EH (cell line): ENCODE measurements around the gene PGF.

Source experiments
- DNase-seq: peaks from one replicate; pipeline ENCODE4 v3.0.0-alpha.2; 2015; ENCODE audit warnings: low read depth

The PGF gene

GRCh38 chr14:74919421-74920165 is 35.8 kb downstream of the PGF start:
- DNase-seq: peak; percentile 37

GRCh38 chr14:74918380-74918779 is 37.0 kb downstream of the PGF start:
- no peak for DNase-seq

- DNase-seq: no peak
Measured at GRCh38 chr14:74917646-74918081, 37.7 kb downstream of the PGF start.

GRCh38 chr14:74917178-74917543 is 38.2 kb downstream of the PGF start:
- no peak for DNase-seq

- DNase-seq: no peak
Measured at GRCh38 chr14:74915826-74916225, 39.6 kb downstream of the PGF start.

GRCh38 chr14:74915426-74915825 is 40.0 kb downstream of the PGF start:
- no peak for DNase-seq

- DNase-seq: peak; percentile 74
Measured at GRCh38 chr14:74913986-74914573, 41.3 kb downstream of the PGF start.

GRCh38 chr14:74913393-74913910 is 41.9 kb downstream of the PGF start:
- no peak for DNase-seq

- DNase-seq: no peak
Measured at GRCh38 chr14:74912801-74913200, 42.6 kb downstream of the PGF start.

GRCh38 chr14:74912111-74912510 is 43.3 kb downstream of the PGF start:
- DNase-seq: no peak

GRCh38 chr14:74911704-74912103 is 43.7 kb downstream of the PGF start:
- no peak for DNase-seq

- no peak for DNase-seq
Measured at GRCh38 chr14:74911221-74911620, 44.2 kb downstream of the PGF start.

- DNase-seq: no peak
Measured at GRCh38 chr14:74910556-74910955, 44.8 kb downstream of the PGF start.

- no peak for DNase-seq
Measured at GRCh38 chr14:74909911-74910310, 45.5 kb downstream of the PGF start.

GRCh38 chr14:74909501-74909900 is 45.9 kb downstream of the PGF start:
- no peak for DNase-seq

GRCh38 chr14:74908861-74909341 is 46.5 kb downstream of the PGF start:
- no peak for DNase-seq

GRCh38 chr14:74907744-74908143 is 47.7 kb downstream of the PGF start:
- DNase-seq: peak; percentile 28

GRCh38 chr14:74906925-74907521 is 48.4 kb downstream of the PGF start:
- DNase-seq: peak; percentile 4

GRCh38 chr14:74905595-74906142 is 49.7 kb downstream of the PGF start:
- peak; percentile 60 for DNase-seq

- no peak for DNase-seq
Measured at GRCh38 chr14:74904635-74905503, 50.5 kb downstream of the PGF start.

- no peak for DNase-seq
Measured at GRCh38 chr14:74902941-74903705, 52.3 kb downstream of the PGF start.
